ENCODE data around the gene FTO.

DNA sequence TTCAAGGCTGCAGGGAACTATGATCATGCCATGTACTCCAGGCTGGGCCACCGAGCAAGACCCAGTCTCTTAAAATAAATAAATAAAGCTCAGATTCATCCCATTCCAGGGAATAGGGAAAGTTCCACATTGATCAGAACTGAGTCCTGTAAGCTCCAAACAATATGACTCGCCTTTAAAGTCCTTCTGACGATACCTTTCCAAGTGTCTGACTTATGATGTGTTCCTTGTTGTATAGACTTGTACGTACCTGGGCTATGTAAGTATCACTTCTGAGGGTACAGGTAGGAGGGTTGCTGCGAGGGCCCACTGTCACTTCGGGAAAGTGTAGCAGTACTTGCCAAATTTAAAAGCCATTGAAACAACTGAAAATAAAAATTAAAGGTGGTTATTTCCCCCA is 329.8 kb downstream of the FTO start:
- TF ChIP-seq, protein P1, sequence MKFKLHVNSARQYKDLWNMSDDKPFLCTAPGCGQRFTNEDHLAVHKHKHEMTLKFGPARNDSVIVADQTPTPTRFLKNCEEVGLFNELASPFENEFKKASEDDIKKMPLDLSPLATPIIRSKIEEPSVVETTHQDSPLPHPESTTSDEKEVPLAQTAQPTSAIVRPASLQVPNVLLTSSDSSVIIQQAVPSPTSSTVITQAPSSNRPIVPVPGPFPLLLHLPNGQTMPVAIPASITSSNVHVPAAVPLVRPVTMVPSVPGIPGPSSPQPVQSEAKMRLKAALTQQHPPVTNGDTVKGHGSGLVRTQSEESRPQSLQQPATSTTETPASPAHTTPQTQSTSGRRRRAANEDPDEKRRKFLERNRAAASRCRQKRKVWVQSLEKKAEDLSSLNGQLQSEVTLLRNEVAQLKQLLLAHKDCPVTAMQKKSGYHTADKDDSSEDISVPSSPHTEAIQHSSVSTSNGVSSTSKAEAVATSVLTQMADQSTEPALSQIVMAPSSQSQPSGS (IDR thresholded peaks at IDR 0.05; ENCODE audit: low read length), result no peak
- no peak for TF ChIP-seq CBX5 (IDR thresholded peaks at IDR 0.05; ENCODE audit: low read depth, low read length)
- TF ChIP-seq EP300 (IDR thresholded peaks at IDR 0.05; ENCODE audit: borderline replicate concordance in 1 of 2, low read depth in 2 of 2, low read length in 2 of 2), result no peak
- TF ChIP-seq HDAC2 (IDR thresholded peaks at IDR 0.05; ENCODE audit: borderline replicate concordance in 1 of 2, low read depth in 2 of 2, low read length in 2 of 2), result no peak
- no peak for TF ChIP-seq RXRA (IDR thresholded peaks at IDR 0.05; ENCODE audit: insufficient read depth, low read depth, low read length)
- TF ChIP-seq TEAD4 (IDR thresholded peaks at IDR 0.05; ENCODE audit: low read depth, low read length), result no peak
- TF ChIP-seq POLR2A (IDR thresholded peaks at IDR 0.05; ENCODE audit: control extremely low read depth in 1 of 2, low read depth in 2 of 2, low read length in 2 of 2), result no peak
- no peak for TF ChIP-seq TAF1 (IDR thresholded peaks at IDR 0.05; ENCODE audit: low read depth, low read length)
- TF ChIP-seq JUN (IDR thresholded peaks at IDR 0.05; ENCODE audit: low read depth, low read length), result no peak
- TF ChIP-seq, protein P2, sequence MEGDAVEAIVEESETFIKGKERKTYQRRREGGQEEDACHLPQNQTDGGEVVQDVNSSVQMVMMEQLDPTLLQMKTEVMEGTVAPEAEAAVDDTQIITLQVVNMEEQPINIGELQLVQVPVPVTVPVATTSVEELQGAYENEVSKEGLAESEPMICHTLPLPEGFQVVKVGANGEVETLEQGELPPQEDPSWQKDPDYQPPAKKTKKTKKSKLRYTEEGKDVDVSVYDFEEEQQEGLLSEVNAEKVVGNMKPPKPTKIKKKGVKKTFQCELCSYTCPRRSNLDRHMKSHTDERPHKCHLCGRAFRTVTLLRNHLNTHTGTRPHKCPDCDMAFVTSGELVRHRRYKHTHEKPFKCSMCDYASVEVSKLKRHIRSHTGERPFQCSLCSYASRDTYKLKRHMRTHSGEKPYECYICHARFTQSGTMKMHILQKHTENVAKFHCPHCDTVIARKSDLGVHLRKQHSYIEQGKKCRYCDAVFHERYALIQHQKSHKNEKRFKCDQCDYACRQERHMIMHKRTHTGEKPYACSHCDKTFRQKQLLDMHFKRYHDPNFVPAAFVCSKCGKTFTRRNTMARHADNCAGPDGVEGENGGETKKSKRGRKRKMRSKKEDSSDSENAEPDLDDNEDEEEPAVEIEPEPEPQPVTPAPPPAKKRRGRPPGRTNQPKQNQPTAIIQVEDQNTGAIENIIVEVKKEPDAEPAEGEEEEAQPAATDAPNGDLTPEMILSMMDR (IDR thresholded peaks at IDR 0.05; ENCODE audit: control extremely low read depth in 1 of 3, insufficient read depth in 1 of 3, low read depth in 1 of 3, low read length in 3 of 3), result no peak
- no peak for TF ChIP-seq EGR1 (IDR thresholded peaks at IDR 0.05; ENCODE audit: borderline replicate concordance, low read depth, low read length)
- no peak for TF ChIP-seq RNF2 (IDR thresholded peaks at IDR 0.05; ENCODE audit: borderline replicate concordance, low read depth, low read length, missing control alignments, poor library complexity, severe bottlenecking)
- TF ChIP-seq SP1 (IDR thresholded peaks at IDR 0.05; ENCODE audit: low read depth, low read length), result no peak
- TF ChIP-seq CEBPB (IDR thresholded peaks at IDR 0.05; ENCODE audit: low read depth, low read length), result no peak

All from H1 (cell line).